Cardiac fibroblast (primary cell): ENCODE data around the gene TPH1.

ENCODE experiments used
- DNase-seq, 2 donors: peaks; one replicate each; pipeline versions ENCODE4 v3.0.0 to v3.0.0-alpha.2; 2010; ENCODE audit warnings: low read depth in 2 of 2
- H3K4me3 ChIP-seq, 2 donors: replicated peaks in 1 of 2; 1 replicate in 1 of 2; 2 replicates in 1 of 2; pipeline ENCODE4 v1.5.1; 2011; ENCODE audit warnings: low read depth in 2 of 2, low read length in 2 of 2, mild to moderate bottlenecking in 2 of 2, moderate library complexity in 1 of 2
- CTCF ChIP-seq: IDR thresholded peaks from one replicate; pipeline ENCODE4 v1.5.1; 2011; ENCODE audit warnings: low read depth, mild to moderate bottlenecking, low read length, inconsistent platforms

TPH1 gene

GRCh38 chr11:18027475-18027874, 18.6 kb downstream of the TPH1 start:
- TF ChIP-seq CTCF, result no peak
- no peak for DNase-seq
- no peak overlapping the region for H3K4me3 ChIP-seq

GRCh38 chr11:18022419-18022818, 23.6 kb downstream of the TPH1 start:
- DNase-seq, result no peak
- no peak for TF ChIP-seq CTCF
- H3K4me3 ChIP-seq, result no peak overlapping the region

- no peak for DNase-seq
- H3K4me3 ChIP-seq, result no peak overlapping the region
- no peak for TF ChIP-seq CTCF
Observed at GRCh38 chr11:18019650-18020049, 26.4 kb downstream of the TPH1 start.

GRCh38 chr11:18016789-18017188, 29.3 kb downstream of the TPH1 start:
- TF ChIP-seq CTCF, result no peak
- DNase-seq, result no peak
- H3K4me3 ChIP-seq, result no peak overlapping the region

GRCh38 chr11:18014876-18015275, 31.2 kb downstream of the TPH1 start:
- DNase-seq, result no peak

GRCh38 chr11:18013790-18014507, 32.1 kb downstream of the TPH1 start:
- peak in 1 of 2 donors; percentile 2 for DNase-seq
- no peak for TF ChIP-seq CTCF
- peak overlapping the region; percentile 82 to 90 for H3K4me3 ChIP-seq

More at GRCh38 chr11:18014876-18015275, 31.2 kb downstream of the TPH1 start:
- H3K4me3 ChIP-seq, result no peak overlapping the region
- no peak for TF ChIP-seq CTCF
